ENCODE results near the gene MAML3. TPM values are rescaled to one million over a fixed set of nuclear protein-coding genes. Genes with fewer than 3 reads are reported as not detected.

Gene MAML3
- total RNA-seq, 4 donors from 2014 or later: 18.2 to 42.7 (median 28.6) TPM

DNA sequence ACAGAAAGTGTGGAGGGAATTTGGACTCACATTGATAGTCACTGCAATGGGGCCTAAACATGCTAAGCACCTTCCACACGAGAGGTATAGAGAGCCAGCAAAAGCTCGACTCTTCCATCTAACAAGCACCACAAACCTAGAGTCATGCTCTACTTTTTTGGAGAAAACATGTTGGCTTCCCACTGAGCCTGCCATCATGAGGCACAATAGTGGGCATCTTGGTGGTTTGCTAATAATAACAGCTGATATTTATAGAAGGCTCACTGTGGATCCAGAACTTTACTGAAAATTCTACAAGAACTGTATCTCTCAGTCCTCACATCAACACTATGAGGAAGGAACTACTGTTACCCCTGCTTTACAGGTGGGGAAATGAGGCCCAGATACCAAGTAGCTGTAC lies 26.6 kb downstream of the MAML3 start:
- TF ChIP-seq POLR2A (IDR thresholded peaks at IDR 0.05) (no peak), POLR2AphosphoS5 (IDR thresholded peaks at IDR 0.05) (no peak), EP300 (IDR thresholded peaks at IDR 0.05) (no peak)
- TF ChIP-seq, protein P1, sequence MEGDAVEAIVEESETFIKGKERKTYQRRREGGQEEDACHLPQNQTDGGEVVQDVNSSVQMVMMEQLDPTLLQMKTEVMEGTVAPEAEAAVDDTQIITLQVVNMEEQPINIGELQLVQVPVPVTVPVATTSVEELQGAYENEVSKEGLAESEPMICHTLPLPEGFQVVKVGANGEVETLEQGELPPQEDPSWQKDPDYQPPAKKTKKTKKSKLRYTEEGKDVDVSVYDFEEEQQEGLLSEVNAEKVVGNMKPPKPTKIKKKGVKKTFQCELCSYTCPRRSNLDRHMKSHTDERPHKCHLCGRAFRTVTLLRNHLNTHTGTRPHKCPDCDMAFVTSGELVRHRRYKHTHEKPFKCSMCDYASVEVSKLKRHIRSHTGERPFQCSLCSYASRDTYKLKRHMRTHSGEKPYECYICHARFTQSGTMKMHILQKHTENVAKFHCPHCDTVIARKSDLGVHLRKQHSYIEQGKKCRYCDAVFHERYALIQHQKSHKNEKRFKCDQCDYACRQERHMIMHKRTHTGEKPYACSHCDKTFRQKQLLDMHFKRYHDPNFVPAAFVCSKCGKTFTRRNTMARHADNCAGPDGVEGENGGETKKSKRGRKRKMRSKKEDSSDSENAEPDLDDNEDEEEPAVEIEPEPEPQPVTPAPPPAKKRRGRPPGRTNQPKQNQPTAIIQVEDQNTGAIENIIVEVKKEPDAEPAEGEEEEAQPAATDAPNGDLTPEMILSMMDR (IDR thresholded peaks at IDR 0.05): no peak
- no peaks in the 10 kb centered on the region for H3K36me3 ChIP-seq
- H3K4me3 ChIP-seq: no peak overlapping the region
- H3K27ac ChIP-seq: no peak overlapping the region
- H3K27me3 ChIP-seq: no peaks in the 10 kb centered on the region
- no peak for DNase-seq (ENCODE audit: low spot score in 2 of 2)
- 86% methylated on average over 2 of the region's 2 CpGs for WGBS
- H3K9me3 ChIP-seq: no peaks in the 10 kb centered on the region
- no peaks in the 10 kb centered on the region for H3K4me1 ChIP-seq

DNA sequence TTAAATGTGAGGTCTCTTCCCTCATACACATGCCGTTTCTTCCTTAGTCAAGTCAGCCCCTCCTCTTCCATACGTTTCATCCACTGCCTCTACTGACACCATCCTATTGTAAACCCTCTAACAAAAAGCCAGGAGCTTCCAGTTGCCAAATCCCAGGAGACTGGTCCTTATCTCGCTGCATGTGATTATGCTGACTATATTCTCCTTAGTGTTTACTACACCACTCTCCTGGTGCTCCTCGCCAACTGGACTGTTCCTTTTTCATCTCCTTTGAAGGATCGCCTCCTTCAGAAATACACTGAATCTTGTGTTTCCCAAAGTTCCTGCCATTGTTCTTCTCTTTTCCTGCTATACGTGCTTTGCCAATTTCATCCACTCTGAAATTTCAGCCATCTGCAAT lies 27.7 kb downstream of the MAML3 start:
- Histone ChIP-seq H3K4me3 (no peak overlapping the region), H3K9me3 (no peaks in the 10 kb centered on the region), H3K27ac (no peak overlapping the region), H3K4me1 (no peaks in the 10 kb centered on the region), H3K36me3 (no peaks in the 10 kb centered on the region), H3K27me3 (no peaks in the 10 kb centered on the region)
- TF ChIP-seq, protein P1 (IDR thresholded peaks at IDR 0.05): no peak
- TF ChIP-seq EP300 (IDR thresholded peaks at IDR 0.05) (no peak), POLR2AphosphoS5 (IDR thresholded peaks at IDR 0.05) (no peak), POLR2A (IDR thresholded peaks at IDR 0.05) (no peak)
- WGBS: 78% methylated on average over 6 of the region's 6 CpGs
- no peak for DNase-seq (ENCODE audit: low spot score in 2 of 2)

DNA sequence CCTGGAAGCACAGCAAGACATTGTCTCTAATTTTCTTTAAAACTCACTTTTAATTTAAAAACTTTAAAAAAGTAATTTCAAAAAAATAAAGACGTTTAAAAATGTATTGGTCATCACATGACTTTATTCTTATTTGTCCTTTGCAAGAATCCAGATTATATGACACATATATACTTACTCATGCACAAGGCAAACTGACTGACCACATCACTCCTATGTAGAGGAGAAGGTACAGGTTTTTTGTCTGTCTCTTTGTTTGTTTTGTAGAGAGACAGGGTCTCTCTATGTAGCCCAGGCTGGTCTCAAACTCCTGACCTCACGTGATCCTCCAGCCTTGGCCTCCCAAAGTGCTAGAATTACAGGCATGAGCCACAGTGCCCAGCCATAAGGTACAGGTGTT lies 28.6 kb downstream of the MAML3 start:
- Histone ChIP-seq H3K36me3 (no peaks in the 10 kb centered on the region), H3K27me3 (no peaks in the 10 kb centered on the region), H3K4me3 (no peak overlapping the region), H3K4me1 (no peaks in the 10 kb centered on the region), H3K27ac (no peak overlapping the region), H3K9me3 (no peaks in the 10 kb centered on the region)
- TF ChIP-seq, protein P1 (IDR thresholded peaks at IDR 0.05): no peak
- TF ChIP-seq EP300 (IDR thresholded peaks at IDR 0.05) (no peak), POLR2AphosphoS5 (IDR thresholded peaks at IDR 0.05) (no peak), POLR2A (IDR thresholded peaks at IDR 0.05) (no peak)
- no peak for DNase-seq (ENCODE audit: low spot score in 2 of 2)
- WGBS: 90% methylated on average over 2 of the region's 2 CpGs

DNA sequence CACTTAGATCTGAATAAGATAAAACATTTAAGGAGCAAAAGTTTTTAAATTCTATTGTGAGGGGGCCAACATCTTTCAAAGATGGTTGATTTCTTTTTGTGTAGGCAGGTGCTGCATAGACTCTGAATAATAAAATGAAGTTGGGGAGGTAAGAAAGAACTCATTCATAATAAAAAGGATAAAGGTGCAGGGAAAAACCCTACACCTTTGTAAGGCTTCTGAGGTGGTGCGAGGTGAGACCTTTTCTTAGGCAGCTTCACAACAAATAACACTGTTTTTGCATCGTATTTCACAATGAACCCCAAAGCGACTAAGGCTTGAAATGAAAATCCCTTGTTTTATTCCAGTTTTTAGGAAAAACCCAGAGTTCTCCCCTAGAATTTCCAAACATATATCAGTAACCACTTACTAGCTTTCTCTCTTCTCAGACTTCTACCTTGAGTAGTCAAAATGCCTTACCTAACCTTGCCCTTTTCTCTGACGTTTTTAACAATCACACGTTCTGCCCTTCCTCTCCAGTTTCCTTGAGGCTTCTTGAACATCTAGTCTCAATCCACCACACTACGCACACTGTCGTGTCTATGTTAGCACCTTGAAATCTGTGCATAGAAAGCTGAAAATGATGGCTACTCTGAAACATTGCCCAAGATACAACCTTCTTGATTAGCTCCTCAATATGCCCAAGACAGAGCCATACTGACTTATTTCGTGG lies 30.2 kb downstream of the MAML3 start:
- H3K4me3 ChIP-seq: no peak overlapping the region
- TF ChIP-seq POLR2AphosphoS5 (IDR thresholded peaks at IDR 0.05) (no peak), POLR2A (IDR thresholded peaks at IDR 0.05) (no peak), EP300 (IDR thresholded peaks at IDR 0.05) (no peak)
- TF ChIP-seq, protein P1 (IDR thresholded peaks at IDR 0.05): no peak
- no peaks in the 10 kb centered on the region for H3K4me1 ChIP-seq
- DNase-seq (ENCODE audit: low spot score in 2 of 2): no peak
- WGBS: 84% methylated on average over 8 of the region's 8 CpGs
- H3K27me3 ChIP-seq: no peaks in the 10 kb centered on the region
- no peak overlapping the region for H3K27ac ChIP-seq
- H3K9me3 ChIP-seq: no peaks in the 10 kb centered on the region
- no peaks in the 10 kb centered on the region for H3K36me3 ChIP-seq

DNA sequence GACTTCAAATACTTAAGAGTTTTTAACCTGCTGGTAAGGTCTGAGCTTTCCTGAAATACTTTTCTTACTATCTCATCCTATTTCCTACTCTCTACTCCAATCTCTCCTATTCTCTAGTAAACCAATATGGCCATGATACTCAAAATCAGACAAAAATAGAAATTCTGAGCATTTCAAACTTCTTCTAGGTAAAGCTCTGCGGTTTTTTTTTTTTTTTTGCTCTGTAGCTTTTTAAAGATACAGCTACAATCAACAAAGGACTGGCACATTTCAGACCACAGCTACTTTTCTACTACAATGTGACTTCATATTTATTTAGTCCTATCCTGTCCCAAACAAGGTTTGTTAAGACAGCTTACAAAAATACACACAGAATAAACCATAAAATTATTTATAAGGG lies 31.1 kb downstream of the MAML3 start:
- WGBS: 71% methylated on average over 1 of the region's 1 CpG
- no peak overlapping the region for H3K27ac ChIP-seq

More for the DNA sequence above, 31.1 kb downstream of the MAML3 start:
- H3K4me1 ChIP-seq: no peaks in the 10 kb centered on the region
- TF ChIP-seq POLR2AphosphoS5 (IDR thresholded peaks at IDR 0.05) (no peak), EP300 (IDR thresholded peaks at IDR 0.05) (no peak), POLR2A (IDR thresholded peaks at IDR 0.05) (no peak)
- TF ChIP-seq, protein P1 (IDR thresholded peaks at IDR 0.05): no peak
- H3K36me3 ChIP-seq: no peaks in the 10 kb centered on the region
- no peaks in the 10 kb centered on the region for H3K9me3 ChIP-seq
- no peak for DNase-seq (ENCODE audit: low spot score in 2 of 2)
- no peak overlapping the region for H3K4me3 ChIP-seq
- H3K27me3 ChIP-seq: no peaks in the 10 kb centered on the region

Data from suprapubic skin (tissue), 4 donors.